22Rv1 (cell line): Measurements from ENCODE around the gene PLIN3.

Experiments
- CTCF ChIP-seq: fragments of 450-650 bp; IDR thresholded peaks from 2 replicates; pipeline ENCODE4 v1.5.1; 2017; ENCODE audit warnings: mild to moderate bottlenecking
- ZFX ChIP-seq: fragments of 450-650 bp; IDR thresholded peaks from 2 replicates; pipeline ENCODE4 v1.6.1; 2017; ENCODE audit warnings: antibody characterized with exemption, borderline replicate concordance

DNA sequence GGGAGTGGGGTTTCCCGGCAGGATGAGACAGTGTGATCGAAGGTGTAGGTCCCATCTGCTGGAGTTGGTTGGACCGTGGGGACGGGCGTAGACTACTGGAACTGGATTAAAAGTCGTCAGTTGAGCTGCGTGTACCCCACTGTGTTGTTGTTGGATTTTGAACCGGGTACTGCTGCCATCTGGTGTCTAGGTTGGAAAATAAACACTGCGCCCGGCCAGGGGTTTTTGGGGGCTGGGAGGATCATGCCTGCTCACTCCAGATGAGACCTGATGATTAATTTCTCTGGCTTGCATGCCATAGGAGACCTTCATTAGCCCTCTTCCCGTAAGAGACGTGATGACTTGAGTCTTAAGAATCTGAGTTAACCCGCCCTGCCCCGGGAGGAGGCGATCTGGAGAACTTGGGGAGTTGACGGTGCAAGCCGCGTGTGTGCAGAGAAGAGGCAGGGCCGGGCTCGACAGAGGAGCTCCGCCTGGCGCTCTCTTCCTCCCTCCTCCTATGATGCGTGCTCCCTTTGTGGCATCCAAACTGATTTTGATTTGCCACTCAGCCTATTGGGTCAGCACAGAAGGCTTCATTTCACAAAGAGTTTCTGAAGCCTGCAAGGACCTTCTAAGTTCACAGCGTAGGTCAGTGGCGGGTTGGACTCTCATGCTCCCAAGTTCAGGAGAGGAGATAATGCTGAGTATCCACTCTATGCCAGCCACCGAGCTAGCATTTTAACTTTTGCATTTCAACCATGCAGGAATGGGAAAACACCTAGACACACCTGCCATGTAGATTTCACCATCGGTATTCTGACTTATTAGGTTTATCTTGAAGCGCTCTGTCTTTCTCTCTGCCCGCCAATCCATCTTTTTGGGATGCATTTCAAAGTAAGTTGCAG lies 44.6 kb upstream of the PLIN3 start:
- TF ChIP-seq CTCF = peak; percentile 24; the same call in 1 of the 2 replicates
- no peak for TF ChIP-seq ZFX
